GM18867 (cell line): ENCODE data around the gene CTSZ.
"Not testable (repeated sequence)": the region's sequence is repeated elsewhere in the genome, so short reads cannot be mapped to it uniquely, and the experiment has no call there.

ENCODE experiments used
- ATAC-seq: cut with Tn5 transposase; IDR thresholded peaks from one replicate; pipeline ENCODE4 v1.9.1; 2021; ENCODE audit warnings: mild to moderate bottlenecking, moderate library complexity; ENCODE audit not compliant: unreplicated experiment

Gene CTSZ

GRCh38 chr20:59014680-59015389, 7.8 kb upstream of the CTSZ start:
- no peak for ATAC-seq

GRCh38 chr20:59013959-59014608, 7.0 kb upstream of the CTSZ start:
- no peak for ATAC-seq

- ATAC-seq = no peak
Observed at GRCh38 chr20:59013031-59013951, 6.2 kb upstream of the CTSZ start.

- not testable (repeated sequence) for ATAC-seq
Observed at GRCh38 chr20:59011874-59012157, 4.8 kb upstream of the CTSZ start.

GRCh38 chr20:59010995-59011873, 4.2 kb upstream of the CTSZ start:
- no peak for ATAC-seq

GRCh38 chr20:59010321-59010994, 3.4 kb upstream of the CTSZ start:
- ATAC-seq = no peak

GRCh38 chr20:59008715-59009336, 1.8 kb upstream of the CTSZ start:
- ATAC-seq = no peak

- ATAC-seq = peak; percentile 41
Observed at GRCh38 chr20:59007665-59008511, 834 bp upstream of the CTSZ start.

- ATAC-seq = no peak
Observed at GRCh38 chr20:59006167-59006863, 739 bp downstream of the CTSZ start.

- no peak for ATAC-seq
Observed at GRCh38 chr20:59005523-59006166, 1.4 kb downstream of the CTSZ start.

- peak; percentile 58 for ATAC-seq
Observed at GRCh38 chr20:59004763-59005522, 2.1 kb downstream of the CTSZ start.

GRCh38 chr20:59004493-59004762, 2.6 kb downstream of the CTSZ start:
- no peak for ATAC-seq

- ATAC-seq = no peak
Observed at GRCh38 chr20:59003836-59004492, 3.1 kb downstream of the CTSZ start.

GRCh38 chr20:59002874-59003399, 4.1 kb downstream of the CTSZ start:
- no peak for ATAC-seq

GRCh38 chr20:59002388-59002787, 4.7 kb downstream of the CTSZ start:
- no peak for ATAC-seq

- ATAC-seq = no peak
Observed at GRCh38 chr20:59001449-59002171, 5.4 kb downstream of the CTSZ start.
